A549 (cell line): ENCODE results near the gene UVRAG. TPM values are rescaled to one million over a fixed set of nuclear protein-coding genes. Genes with fewer than 3 reads are reported as not detected.

Experiments used
- ATAC-seq, 2 experiments: fragments of 200-7000 bp in 1 of 2; fragments of >200 bp in 1 of 2; cut with Nextera tagmentation in 1 of 2; cut with Tn5 transposase in 1 of 2; 3 replicates each; pipeline versions ENCODE4 v1.8.0 to v1.9.1; 2018 to 2020; ENCODE audit warnings: mild to moderate bottlenecking in 1 of 2, moderate library complexity in 1 of 2
- CTCF ChIA-PET: fragments of 300-600 bp; sonication (Branson Sonifier 250); formaldehyde crosslinking; extraction: SDS; loops from one replicate; lab custom pipeline; 2021; ENCODE audit warnings: antibody characterized with exemption, inconsistent platforms; lab: Yijun Ruan, JAX
- POLR2A ChIA-PET: fragments of 350-600 bp; formaldehyde crosslinking; extraction: SDS; loops from one replicate; lab custom pipeline; 2021; ENCODE audit warnings: antibody characterized with exemption, inconsistent platforms; lab: Yijun Ruan, JAX
- DNase-seq, 2 experiments: peaks; one replicate each; pipeline versions ENCODE4 v3.0.0 to v3.0.0-alpha.2; 2011 to 2016; ENCODE audit warnings: low read depth in 1 of 2, low spot score in 1 of 2
- FAIRE-seq: peaks from 2 replicates; lab custom pipeline; 2011; peaks lifted over from hg19 to GRCh38; lab: Jason Lieb, UNC
- H3K27ac ChIP-seq, 2 experiments: fragments of >200 bp; sonication (Bioruptor Twin); formaldehyde crosslinking; 3 replicates each; pipeline ENCODE4 v1.5.1; 2016 to 2017
- H3K4me1 ChIP-seq: fragments of >200 bp; sonication (Bioruptor Twin); formaldehyde crosslinking; 3 replicates; pipeline ENCODE4 v1.6.1; 2016
- H3K4me2 ChIP-seq: fragments of >200 bp; sonication (Bioruptor Twin); formaldehyde crosslinking; 3 replicates; pipeline ENCODE4 v1.6.1; 2016
- H3K4me3 ChIP-seq: fragments of >200 bp; sonication (Bioruptor Twin); formaldehyde crosslinking; 3 replicates; pipeline ENCODE4 v1.5.1; 2016
- H3K9me3 ChIP-seq: fragments of >200 bp; sonication (Bioruptor Twin); formaldehyde crosslinking; 3 replicates; pipeline ENCODE4 v1.6.1; 2016
- CEBPB ChIP-seq, 2 experiments: fragments of >200 bp in 1 of 2; sonication (Bioruptor Twin) in 1 of 2; formaldehyde crosslinking in 1 of 2; IDR thresholded peaks; 2 replicates each; pipeline ENCODE4 v1.6.1; 2012 to 2016
- CHD2 ChIP-seq: fragments of 150-350 bp; IDR thresholded peaks from 2 replicates; pipeline ENCODE4 v1.6.1; 2014; ENCODE audit warnings: low read length; ENCODE audit not compliant: partially characterized antibody
- CHD4 ChIP-seq: fragments of 200-600 bp; sonication (generic); IDR thresholded peaks from 2 replicates; pipeline ENCODE4 v1.6.1; 2016; ENCODE audit warnings: antibody characterized with exemption, mild to moderate bottlenecking, borderline replicate concordance
- ELK1 ChIP-seq: fragments of 150-350 bp; IDR thresholded peaks from 2 replicates; pipeline ENCODE4 v1.6.1; 2014; ENCODE audit warnings: low read depth, mild to moderate bottlenecking, low read length
- EP300 ChIP-seq, 2 experiments: fragments of >200 bp; sonication (Bioruptor Twin); formaldehyde crosslinking; IDR thresholded peaks; 2 replicates in 1 of 2; 3 replicates in 1 of 2; pipeline ENCODE4 v1.6.1; 2016 to 2017
- ESRRA ChIP-seq: fragments of 150-350 bp; IDR thresholded peaks from 2 replicates; pipeline ENCODE4 v1.6.1; 2014; ENCODE audit warnings: mild to moderate bottlenecking, low read length, borderline replicate concordance
- FOSL2 ChIP-seq, 2 experiments: fragments of 450-650 bp in 1 of 2; fragments of >200 bp in 1 of 2; sonication (Bioruptor Twin) in 1 of 2; formaldehyde crosslinking; IDR thresholded peaks; 2 replicates each; pipeline versions ENCODE4 v1.5.0 to v1.6.1; 2016 to 2020; ENCODE audit warnings: mild to moderate bottlenecking in 1 of 2, moderate library complexity in 1 of 2
- GATA3 ChIP-seq: IDR thresholded peaks from 2 replicates; pipeline ENCODE4 v1.6.1; 2012; ENCODE audit warnings: borderline replicate concordance
- HDAC2 ChIP-seq: fragments of 200-600 bp; sonication (generic); IDR thresholded peaks from 2 replicates; pipeline ENCODE4 v1.6.1; 2016
- HOXB5 ChIP-seq: fragments of 250-450 bp; sonication (Bioruptor Pico); IDR thresholded peaks from 2 replicates; pipeline ENCODE4 v1.5.0; 2020; ENCODE audit warnings: mild to moderate bottlenecking, moderate library complexity
- KDM1A ChIP-seq: fragments of 200-600 bp; sonication (generic); IDR thresholded peaks from 2 replicates; pipeline ENCODE4 v1.6.1; 2016; ENCODE audit warnings: low read depth, mild to moderate bottlenecking
- KDM5A ChIP-seq: fragments of 200-600 bp; sonication (generic); IDR thresholded peaks from 2 replicates; pipeline ENCODE4 v1.6.1; 2016; ENCODE audit warnings: antibody characterized with exemption, mild to moderate bottlenecking
- MAZ ChIP-seq: fragments of 150-350 bp; IDR thresholded peaks from 2 replicates; pipeline ENCODE4 v1.6.1; 2014; ENCODE audit warnings: antibody characterized with exemption, low read depth, low read length, borderline replicate concordance
- NFE2L2 ChIP-seq: fragments of 150-350 bp; conservative IDR thresholded peaks from 2 replicates; pipeline ENCODE4 v1.6.1; 2014; ENCODE audit warnings: low read length
- PHF8 ChIP-seq: fragments of 200-600 bp; sonication (generic); IDR thresholded peaks from 2 replicates; pipeline ENCODE4 v1.6.1; 2016; ENCODE audit warnings: low read depth, mild to moderate bottlenecking, antibody characterized with exemption, moderate library complexity, borderline replicate concordance
- POLR2A ChIP-seq: IDR thresholded peaks from 2 replicates; pipeline ENCODE4 v1.6.1; 2012; ENCODE audit warnings: mild to moderate bottlenecking, low read length
- RARB ChIP-seq: fragments of 250-450 bp; sonication (Bioruptor Pico); IDR thresholded peaks from 2 replicates; pipeline ENCODE4 v1.8.0; 2021; ENCODE audit warnings: mild to moderate bottlenecking, moderate library complexity
- REST ChIP-seq: fragments of 200-600 bp; sonication (generic); IDR thresholded peaks from 2 replicates; pipeline ENCODE4 v1.6.1; 2016; ENCODE audit warnings: antibody characterized with exemption, mild to moderate bottlenecking, moderate library complexity
- RFX5 ChIP-seq: fragments of 450-650 bp; IDR thresholded peaks from 2 replicates; pipeline ENCODE4 v1.7.1; 2014; ENCODE audit warnings: antibody characterized with exemption, mild to moderate bottlenecking, moderate library complexity
- RNF2 ChIP-seq: fragments of 200-600 bp; sonication (generic); IDR thresholded peaks from 2 replicates; pipeline ENCODE4 v1.6.1; 2016; ENCODE audit warnings: low read depth, mild to moderate bottlenecking, antibody characterized with exemption, moderate library complexity, borderline replicate concordance
- TFCP2L1 ChIP-seq: fragments of 250-450 bp; sonication (Bioruptor Pico); IDR thresholded peaks from 2 replicates; pipeline ENCODE4 v1.5.0; 2021; ENCODE audit warnings: mild to moderate bottlenecking
- ZC3H11A ChIP-seq: fragments of 450-650 bp; IDR thresholded peaks from 2 replicates; pipeline ENCODE4 v1.6.1; 2014; ENCODE audit warnings: antibody characterized with exemption, mild to moderate bottlenecking
- ZSCAN20 ChIP-seq: fragments of 250-450 bp; sonication (Bioruptor Pico); IDR thresholded peaks from 2 replicates; pipeline ENCODE4 v1.8.0; 2022; ENCODE audit warnings: mild to moderate bottlenecking, moderate library complexity
- whole genome bisulfite sequencing: methylation state at CpG from one replicate; pipeline ENCODE4 v1.1.6; 2017; ENCODE audit errors: missing lambda C conversion rate; 5-methylcytosine and 5-hydroxymethylcytosine counted together
- polyA plus RNA-seq, 4 experiments: library from polyadenylated mRNA; depleted of rRNA in 3 of 4; stranded (reverse); fragments of >200 nt; fragmentation: RNase III in 1 of 4; extraction: RNeasy Plus Mini Kit Qiagen cat#74134 plus additional on column Dnase treatment in 1 of 4; gene quantifications; 2 replicates in 3 of 4; 3 replicates in 1 of 4; pipeline ENCODE4 v1.2.3, GENCODE V29; 2011 to 2017
- TF ChIP-seq, protein P1 (sequence below): fragments of 450-650 bp; IDR thresholded peaks from 2 replicates; pipeline ENCODE4 v1.6.1; 2014; ENCODE audit warnings: antibody characterized with exemption
- TF ChIP-seq, protein P2 (sequence below): fragments of 250-450 bp; sonication (Bioruptor Pico); IDR thresholded peaks from 2 replicates; pipeline ENCODE4 v1.5.0; 2020; ENCODE audit warnings: low read depth, mild to moderate bottlenecking, moderate library complexity
- TF ChIP-seq, protein P3 (sequence below): IDR thresholded peaks from 2 replicates; pipeline ENCODE4 v1.6.1; 2012; ENCODE audit warnings: low read depth, borderline replicate concordance
- TF ChIP-seq, protein P4 (sequence below): fragments of 250-450 bp; sonication (Bioruptor Pico); IDR thresholded peaks from 2 replicates; pipeline ENCODE4 v1.5.0; 2021; ENCODE audit warnings: mild to moderate bottlenecking, moderate library complexity, borderline replicate concordance
- TF ChIP-seq, protein P5 (sequence below): fragments of >200 bp; sonication (Bioruptor Twin); formaldehyde crosslinking; IDR thresholded peaks from 2 replicates; pipeline ENCODE4 v1.6.1; 2016

Gene UVRAG
- polyA plus RNA-seq, 2 of the 4 experiments (the other 2 are of a cell fraction): 6.1 to 14.1 TPM

DNA sequence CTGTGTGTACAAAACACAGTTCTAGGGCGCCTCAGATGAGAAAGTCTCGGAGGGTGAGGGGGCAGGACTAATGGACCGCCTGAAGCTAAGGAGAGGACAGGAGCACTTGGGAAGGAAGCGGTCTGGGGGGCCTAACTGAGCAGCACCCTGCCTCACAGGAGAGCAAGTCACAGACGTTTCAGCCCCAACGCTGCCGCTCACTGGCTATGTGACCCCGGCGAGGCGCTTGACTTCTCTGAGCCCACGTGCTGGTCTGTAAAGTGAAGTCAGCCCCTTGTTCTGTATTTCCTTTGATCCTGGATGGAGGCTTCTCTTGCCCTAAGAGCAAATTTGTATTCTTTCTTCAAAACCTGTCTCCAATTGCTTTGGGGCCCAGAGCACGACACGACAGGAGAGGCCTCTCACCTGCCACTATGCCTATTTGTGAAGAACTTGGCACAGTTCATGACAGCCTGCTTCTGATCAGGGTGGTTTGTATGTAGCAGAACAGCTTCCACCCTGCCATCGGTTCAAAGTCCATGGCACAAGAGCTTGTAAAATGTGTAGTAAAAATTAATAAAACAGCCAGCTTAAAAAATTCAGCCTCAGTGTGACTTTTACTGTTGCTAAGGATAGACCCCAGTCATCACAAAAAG is 332.2 kb downstream of the UVRAG start:
- H3K9me3 ChIP-seq: no peaks in the 10 kb centered on the region
- no peak for TF ChIP-seq MAZ
- no peak for TF ChIP-seq POLR2A
- TF ChIP-seq, protein P1, sequence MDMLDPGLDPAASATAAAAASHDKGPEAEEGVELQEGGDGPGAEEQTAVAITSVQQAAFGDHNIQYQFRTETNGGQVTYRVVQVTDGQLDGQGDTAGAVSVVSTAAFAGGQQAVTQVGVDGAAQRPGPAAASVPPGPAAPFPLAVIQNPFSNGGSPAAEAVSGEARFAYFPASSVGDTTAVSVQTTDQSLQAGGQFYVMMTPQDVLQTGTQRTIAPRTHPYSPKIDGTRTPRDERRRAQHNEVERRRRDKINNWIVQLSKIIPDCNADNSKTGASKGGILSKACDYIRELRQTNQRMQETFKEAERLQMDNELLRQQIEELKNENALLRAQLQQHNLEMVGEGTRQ: no peak
- no peak for TF ChIP-seq FOSL2 (IDR thresholded peaks at IDR 0.05)
- no peak for TF ChIP-seq FOSL2 (CRISPR knock-in tag; IDR thresholded peaks at IDR 0.05)
- TF ChIP-seq CHD2: no peak
- no peak for TF ChIP-seq CHD4
- TF ChIP-seq ZC3H11A: no peak
- TF ChIP-seq KDM1A: no peak
- TF ChIP-seq RFX5: no peak
- no peak for TF ChIP-seq NFE2L2
- no peak for TF ChIP-seq GATA3
- TF ChIP-seq, protein P2, sequence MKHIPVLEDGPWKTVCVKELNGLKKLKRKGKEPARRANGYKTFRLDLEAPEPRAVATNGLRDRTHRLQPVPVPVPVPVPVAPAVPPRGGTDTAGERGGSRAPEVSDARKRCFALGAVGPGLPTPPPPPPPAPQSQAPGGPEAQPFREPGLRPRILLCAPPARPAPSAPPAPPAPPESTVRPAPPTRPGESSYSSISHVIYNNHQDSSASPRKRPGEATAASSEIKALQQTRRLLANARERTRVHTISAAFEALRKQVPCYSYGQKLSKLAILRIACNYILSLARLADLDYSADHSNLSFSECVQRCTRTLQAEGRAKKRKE (CRISPR knock-in tag): no peak
- TF ChIP-seq, protein P3, sequence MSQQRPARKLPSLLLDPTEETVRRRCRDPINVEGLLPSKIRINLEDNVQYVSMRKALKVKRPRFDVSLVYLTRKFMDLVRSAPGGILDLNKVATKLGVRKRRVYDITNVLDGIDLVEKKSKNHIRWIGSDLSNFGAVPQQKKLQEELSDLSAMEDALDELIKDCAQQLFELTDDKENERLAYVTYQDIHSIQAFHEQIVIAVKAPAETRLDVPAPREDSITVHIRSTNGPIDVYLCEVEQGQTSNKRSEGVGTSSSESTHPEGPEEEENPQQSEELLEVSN: no peak
- no peak for TF ChIP-seq EP300 (IDR thresholded peaks at IDR 0.05)
- TF ChIP-seq, protein P4, sequence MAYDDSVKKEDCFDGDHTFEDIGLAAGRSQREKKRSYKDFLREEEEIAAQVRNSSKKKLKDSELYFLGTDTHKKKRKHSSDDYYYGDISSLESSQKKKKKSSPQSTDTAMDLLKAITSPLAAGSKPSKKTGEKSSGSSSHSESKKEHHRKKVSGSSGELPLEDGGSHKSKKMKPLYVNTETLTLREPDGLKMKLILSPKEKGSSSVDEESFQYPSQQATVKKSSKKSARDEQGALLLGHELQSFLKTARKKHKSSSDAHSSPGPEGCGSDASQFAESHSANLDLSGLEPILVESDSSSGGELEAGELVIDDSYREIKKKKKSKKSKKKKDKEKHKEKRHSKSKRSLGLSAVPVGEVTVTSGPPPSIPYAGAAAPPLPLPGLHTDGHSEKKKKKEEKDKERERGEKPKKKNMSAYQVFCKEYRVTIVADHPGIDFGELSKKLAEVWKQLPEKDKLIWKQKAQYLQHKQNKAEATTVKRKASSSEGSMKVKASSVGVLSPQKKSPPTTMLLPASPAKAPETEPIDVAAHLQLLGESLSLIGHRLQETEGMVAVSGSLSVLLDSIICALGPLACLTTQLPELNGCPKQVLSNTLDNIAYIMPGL (CRISPR knock-in tag): no peak
- TF ChIP-seq HOXB5 (CRISPR knock-in tag): no peak
- TF ChIP-seq, protein P5, sequence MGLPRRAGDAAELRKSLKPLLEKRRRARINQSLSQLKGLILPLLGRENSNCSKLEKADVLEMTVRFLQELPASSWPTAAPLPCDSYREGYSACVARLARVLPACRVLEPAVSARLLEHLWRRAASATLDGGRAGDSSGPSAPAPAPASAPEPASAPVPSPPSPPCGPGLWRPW: no peak
- no peak for TF ChIP-seq ZSCAN20
- no peak for TF ChIP-seq ESRRA
- DNase-seq (no peak), ATAC-seq (no peak), FAIRE-seq (no peak)
- ChIA-PET POLR2A (no interaction called here), CTCF (interaction anchor here (1.0 to 5.9 kb wide), 4 partner anchors 12 to 251 kb away, joined by 4 to 50 read pairs (median 5); no protein-coding TSS in a partner anchor)
- WGBS: 86% methylated on average over 14 of the region's 14 CpGs
- no peak overlapping the region for H3K4me3 ChIP-seq
- 0 out of 3 replicates have a peak, but pooled peaks cover 3% of the 10 kb centered on the region for H3K4me1 ChIP-seq
- H3K27ac ChIP-seq: no peak overlapping the region
- H3K4me2 ChIP-seq: no peak overlapping the region

DNA sequence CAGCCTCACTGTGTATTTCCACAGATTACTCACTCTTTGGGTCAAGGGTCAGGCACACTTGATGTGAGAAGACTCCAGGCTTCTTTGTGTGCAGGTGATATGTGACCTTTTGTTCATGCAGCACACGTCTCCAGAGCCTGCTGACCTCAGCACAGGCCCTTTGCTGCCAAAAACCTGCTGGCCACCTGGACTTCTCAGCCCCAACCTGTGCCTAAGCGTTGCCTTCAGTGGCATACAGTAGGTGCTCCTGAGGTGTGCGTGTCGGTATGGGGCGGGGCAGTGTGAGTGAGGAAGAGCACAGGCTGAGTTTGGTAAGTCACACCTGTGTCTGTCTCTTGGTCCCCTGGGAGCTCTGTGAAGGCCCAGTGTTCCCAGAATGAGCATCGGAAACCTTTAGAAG is 333.2 kb downstream of the UVRAG start:
- CTCF ChIA-PET: interaction anchor here (0.6 to 5.9 kb wide), 2 partner anchors 252 to 268 kb away, joined by 4 to 50 read pairs; no protein-coding TSS in a partner anchor
- WGBS: 86% methylated on average over 6 of the region's 6 CpGs
- TF ChIP-seq ZC3H11A (no peak), ELK1 (no peak), ESRRA (no peak), PHF8 (no peak), TFCP2L1 (CRISPR knock-in tag) (no peak), RARB (no peak), REST (no peak), HDAC2 (no peak), KDM5A (no peak), RNF2 (no peak), GATA3 (no peak), CEBPB (IDR thresholded peaks at IDR 0.05) (no peak), ZSCAN20 (no peak), KDM1A (no peak), RFX5 (no peak)

More for the DNA sequence above, 333.2 kb downstream of the UVRAG start:
- no peaks in the 10 kb centered on the region for H3K9me3 ChIP-seq
- no peak overlapping the region for H3K4me3 ChIP-seq
- H3K4me2 ChIP-seq: no peak overlapping the region
- no peak for DNase-seq
- H3K4me1 ChIP-seq: 0 out of 3 replicates have a peak, but pooled peaks cover 6% of the 10 kb centered on the region
- ATAC-seq: no peak
- H3K27ac ChIP-seq: no peak overlapping the region
- no peak for FAIRE-seq
- POLR2A ChIA-PET: no interaction called here
